Epithelial cell of proximal tubule (primary cell): ENCODE data around the gene CELSR1. TPM values are rescaled to one million over a fixed set of nuclear protein-coding genes. Genes with fewer than 3 reads are reported as not detected.
A peak's percentile ranks its signal among the peaks of the same experiment; 100 is the strongest.

Source experiments
- DNase-seq: peaks from one replicate; pipeline ENCODE4 v3.0.0-alpha.2; 2011; ENCODE audit warnings: low read depth
- H3K4me3 ChIP-seq: 2 replicates; pipeline ENCODE4 v1.5.1; 2011; ENCODE audit warnings: low read depth, mild to moderate bottlenecking, low read length
- total RNA-seq: library from RNA; depleted of rRNA; stranded (reverse); fragments of >200 nt; gene quantifications from 2 replicates; pipeline ENCODE4 v1.2.3, GENCODE V29; 2015
- TF ChIP-seq, protein P1 (sequence below): conservative IDR thresholded peaks from 2 replicates; pipeline ENCODE4 v1.5.1; 2012; ENCODE audit warnings: low read depth, mild to moderate bottlenecking, low read length

CELSR1 gene
- total RNA-seq, 1 donor from 2014 or later = 85.0 TPM

DNA sequence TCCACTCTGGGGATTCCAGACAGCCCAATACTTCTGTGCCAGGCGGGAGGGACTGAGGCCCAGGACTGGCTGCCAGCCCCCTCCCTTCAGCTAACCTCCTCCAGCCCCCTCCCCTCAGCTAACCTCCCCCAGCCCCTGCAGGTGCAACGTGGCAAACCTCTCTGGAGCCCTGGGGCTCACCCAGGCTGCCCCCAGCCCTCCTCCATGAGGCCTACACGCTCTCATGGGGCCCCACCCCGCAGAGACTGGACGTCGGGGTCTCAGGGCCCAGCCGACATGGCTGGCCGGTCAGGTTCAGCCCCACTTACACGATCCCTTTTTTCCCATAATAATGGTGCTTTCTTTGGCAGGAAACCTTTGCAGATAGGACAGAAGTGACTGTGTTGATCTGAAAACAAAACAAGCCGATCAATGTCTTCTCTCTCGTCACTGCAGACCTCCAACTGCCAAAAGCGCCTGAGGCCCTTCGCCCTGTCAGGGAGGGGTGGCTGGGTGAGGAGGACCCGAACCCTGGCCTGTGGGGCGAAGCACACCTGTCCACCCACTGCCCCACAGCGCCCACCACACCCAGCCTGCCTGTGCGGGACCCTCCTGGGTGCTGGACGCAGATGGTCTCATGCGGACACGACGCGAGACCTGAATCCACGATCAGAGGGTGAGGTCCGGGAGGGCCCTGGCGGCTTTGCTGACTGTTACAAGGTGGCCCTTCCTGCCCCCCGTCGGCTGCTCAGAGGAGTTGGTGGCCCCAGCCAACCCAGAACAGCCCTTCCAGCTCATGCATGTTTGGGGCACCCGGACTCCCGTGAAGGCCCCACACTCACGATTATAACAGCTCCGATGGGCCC is 168.3 kb downstream of the CELSR1 start:
- TF ChIP-seq, protein P1, sequence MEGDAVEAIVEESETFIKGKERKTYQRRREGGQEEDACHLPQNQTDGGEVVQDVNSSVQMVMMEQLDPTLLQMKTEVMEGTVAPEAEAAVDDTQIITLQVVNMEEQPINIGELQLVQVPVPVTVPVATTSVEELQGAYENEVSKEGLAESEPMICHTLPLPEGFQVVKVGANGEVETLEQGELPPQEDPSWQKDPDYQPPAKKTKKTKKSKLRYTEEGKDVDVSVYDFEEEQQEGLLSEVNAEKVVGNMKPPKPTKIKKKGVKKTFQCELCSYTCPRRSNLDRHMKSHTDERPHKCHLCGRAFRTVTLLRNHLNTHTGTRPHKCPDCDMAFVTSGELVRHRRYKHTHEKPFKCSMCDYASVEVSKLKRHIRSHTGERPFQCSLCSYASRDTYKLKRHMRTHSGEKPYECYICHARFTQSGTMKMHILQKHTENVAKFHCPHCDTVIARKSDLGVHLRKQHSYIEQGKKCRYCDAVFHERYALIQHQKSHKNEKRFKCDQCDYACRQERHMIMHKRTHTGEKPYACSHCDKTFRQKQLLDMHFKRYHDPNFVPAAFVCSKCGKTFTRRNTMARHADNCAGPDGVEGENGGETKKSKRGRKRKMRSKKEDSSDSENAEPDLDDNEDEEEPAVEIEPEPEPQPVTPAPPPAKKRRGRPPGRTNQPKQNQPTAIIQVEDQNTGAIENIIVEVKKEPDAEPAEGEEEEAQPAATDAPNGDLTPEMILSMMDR = no peak
- DNase-seq = no peak
- H3K4me3 ChIP-seq = no peak overlapping the region

DNA sequence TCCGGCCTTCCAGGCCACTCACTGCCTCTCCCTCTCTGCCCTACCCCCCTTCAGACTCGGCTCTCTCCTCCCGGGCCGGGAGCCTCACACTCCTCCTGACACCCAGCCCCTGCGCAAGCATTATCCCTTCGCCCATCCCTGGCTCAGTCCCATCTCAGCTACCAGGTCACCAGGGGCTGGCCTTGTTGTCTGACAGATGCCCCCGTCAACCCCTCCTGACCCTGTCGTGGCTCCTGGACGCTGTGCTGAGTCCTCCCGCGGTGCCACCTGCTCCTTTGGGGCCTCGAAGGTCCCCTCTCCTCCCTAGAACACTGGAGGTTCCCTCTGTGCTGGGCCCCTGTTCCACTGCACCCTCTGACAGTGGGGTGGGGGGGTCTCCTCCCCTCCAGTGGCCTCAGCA is 169.0 kb downstream of the CELSR1 start:
- H3K4me3 ChIP-seq = no peak overlapping the region
- DNase-seq = no peak
- TF ChIP-seq, protein P1 = no peak

DNA sequence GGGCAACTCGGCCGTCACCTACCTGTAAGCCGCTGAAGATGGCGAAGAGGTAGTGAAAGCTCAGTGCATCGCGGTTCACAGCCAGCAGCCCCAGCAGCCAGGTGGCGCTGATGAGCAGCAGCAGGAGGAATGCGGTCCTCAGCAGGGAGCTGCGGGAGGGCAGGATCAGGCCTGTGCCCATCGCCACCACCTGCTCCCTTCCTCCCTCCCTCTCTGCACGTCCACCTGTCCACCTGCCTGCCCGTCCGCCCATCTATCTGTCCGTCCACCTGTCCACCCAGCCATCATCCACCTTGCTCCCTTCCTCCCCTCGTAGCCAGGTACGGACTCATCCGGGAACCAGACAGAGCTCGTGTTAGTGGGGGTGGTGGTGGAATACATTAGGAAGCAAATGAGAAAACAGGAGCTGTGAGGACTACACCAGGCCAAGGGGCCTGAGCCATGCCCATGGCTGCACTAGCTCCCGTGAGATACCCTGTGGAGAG is 169.7 kb downstream of the CELSR1 start:
- H3K4me3 ChIP-seq = no peak overlapping the region
- TF ChIP-seq, protein P1 = peak; percentile 79
- no peak for DNase-seq

DNA sequence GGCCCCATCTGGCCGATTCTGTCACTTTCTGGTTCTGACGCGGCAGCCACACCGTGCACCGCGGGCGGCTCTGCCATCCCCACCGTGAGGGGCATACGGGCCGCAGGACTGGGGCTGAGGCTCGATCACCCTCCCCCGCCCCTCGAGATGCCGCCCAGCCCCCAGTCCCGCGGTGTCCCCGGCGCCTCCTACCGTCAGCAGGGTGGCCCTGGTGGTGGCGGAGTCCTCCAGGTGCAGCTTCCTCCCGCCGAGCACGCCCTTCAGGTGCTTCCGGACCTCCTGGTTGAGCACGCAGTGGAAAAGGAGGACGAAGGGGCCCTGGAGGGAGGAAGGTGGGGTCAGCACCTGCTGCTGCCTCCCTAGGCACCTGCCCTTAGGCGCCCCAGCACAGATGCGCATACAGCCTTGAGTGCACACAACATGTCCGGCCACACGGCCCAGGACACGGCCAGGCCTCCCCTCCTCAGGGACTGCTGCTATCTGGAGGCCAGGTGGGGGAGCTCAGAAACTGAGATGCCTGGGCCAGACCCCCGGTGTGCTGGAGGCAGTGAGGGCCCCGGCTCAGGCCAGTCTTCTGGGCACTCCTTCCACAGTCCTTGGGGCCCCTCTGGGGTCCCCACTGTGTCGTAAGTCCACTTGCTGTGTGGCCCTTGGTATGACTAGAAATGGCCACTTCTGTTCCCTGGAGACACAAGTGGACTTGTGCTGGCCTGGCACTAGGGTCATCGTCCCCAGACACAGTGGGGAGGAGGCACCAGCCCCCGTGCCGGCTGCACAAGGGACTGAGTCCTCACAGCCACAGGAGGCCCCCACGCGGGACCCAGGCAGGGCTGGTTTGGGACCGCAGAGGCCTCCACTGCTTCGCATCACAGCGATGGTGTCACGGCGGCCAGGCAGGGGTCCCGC is 170.4 kb downstream of the CELSR1 start:
- TF ChIP-seq, protein P1 = no peak
- no peak overlapping the region for H3K4me3 ChIP-seq
- no peak for DNase-seq

DNA sequence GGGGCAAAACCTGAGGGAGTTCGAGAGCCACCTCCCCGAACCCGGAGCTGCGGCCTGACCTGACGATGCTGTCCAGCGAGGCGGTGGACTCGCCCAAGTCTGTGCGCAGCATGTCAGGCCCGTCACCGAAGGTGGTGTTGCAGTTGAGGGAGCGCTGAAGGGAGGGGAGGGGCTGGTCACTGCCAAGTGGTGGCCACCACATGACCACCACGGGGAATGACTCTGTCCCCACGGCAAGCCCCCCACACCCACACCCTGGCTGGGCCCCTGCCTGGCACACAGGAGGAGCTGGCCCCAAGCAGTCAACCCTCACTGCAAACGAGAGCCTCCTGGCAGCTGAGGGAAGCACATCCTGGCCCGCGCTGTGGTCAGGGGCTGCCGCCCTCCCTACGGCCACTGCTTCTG is 171.1 kb downstream of the CELSR1 start:
- TF ChIP-seq, protein P1 = no peak
- DNase-seq = no peak
- H3K4me3 ChIP-seq = no peak overlapping the region

DNA sequence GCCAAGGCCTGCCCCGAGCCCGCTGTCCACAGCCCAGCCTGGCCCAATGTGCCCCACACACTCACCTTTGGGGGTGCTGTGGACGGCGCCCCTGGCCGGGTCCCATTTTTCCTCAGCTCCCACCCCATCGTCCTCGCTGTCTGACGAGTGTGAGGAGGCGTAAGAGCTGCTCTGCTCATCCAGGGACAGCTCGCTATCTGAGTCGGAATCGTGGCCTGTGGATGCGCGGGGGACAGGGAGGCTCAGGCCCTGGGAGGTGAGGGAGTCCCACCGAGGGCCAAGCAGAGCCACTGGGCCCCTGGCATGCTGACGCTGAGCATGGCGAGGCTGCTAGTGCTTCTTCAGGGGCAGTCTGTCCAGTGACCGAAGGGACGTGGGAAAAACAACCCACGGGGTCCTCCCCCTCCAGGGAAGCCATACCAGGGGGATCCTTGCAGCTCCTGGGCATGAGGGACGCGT is 172.2 kb downstream of the CELSR1 start:
- no peak overlapping the region for H3K4me3 ChIP-seq
- no peak for DNase-seq
- TF ChIP-seq, protein P1 = no peak
